IMR-90 (cell line): Measurements from ENCODE around the gene SLC25A24.

Experiments used
- FOS ChIP-seq: fragments of 150-350 bp; IDR thresholded peaks from 2 replicates; pipeline ENCODE4 v1.6.1; 2016; ENCODE audit warnings: low read depth, low read length
- POLR2A ChIP-seq: IDR thresholded peaks from 2 replicates; pipeline ENCODE4 v1.6.1; 2012; ENCODE audit warnings: mild to moderate bottlenecking, low read depth, low read length
- SMC3 ChIP-seq: fragments of 150-350 bp; IDR thresholded peaks from 2 replicates; pipeline ENCODE4 v1.6.1; 2016; ENCODE audit warnings: low read depth, mild to moderate bottlenecking, antibody characterized with exemption, low read length, moderate library complexity
- TF ChIP-seq, protein P1 (sequence below): conservative IDR thresholded peaks from 2 replicates; pipeline ENCODE4 v1.5.1; 2012; ENCODE audit warnings: mild to moderate bottlenecking, low read depth, low read length, improper control_type of control experiment
- TF ChIP-seq, protein P2 (sequence below): fragments of 150-350 bp; IDR thresholded peaks from 2 replicates; pipeline ENCODE4 v1.6.1; 2016; ENCODE audit warnings: low read depth, mild to moderate bottlenecking, low read length, moderate library complexity, borderline replicate concordance

DNA sequence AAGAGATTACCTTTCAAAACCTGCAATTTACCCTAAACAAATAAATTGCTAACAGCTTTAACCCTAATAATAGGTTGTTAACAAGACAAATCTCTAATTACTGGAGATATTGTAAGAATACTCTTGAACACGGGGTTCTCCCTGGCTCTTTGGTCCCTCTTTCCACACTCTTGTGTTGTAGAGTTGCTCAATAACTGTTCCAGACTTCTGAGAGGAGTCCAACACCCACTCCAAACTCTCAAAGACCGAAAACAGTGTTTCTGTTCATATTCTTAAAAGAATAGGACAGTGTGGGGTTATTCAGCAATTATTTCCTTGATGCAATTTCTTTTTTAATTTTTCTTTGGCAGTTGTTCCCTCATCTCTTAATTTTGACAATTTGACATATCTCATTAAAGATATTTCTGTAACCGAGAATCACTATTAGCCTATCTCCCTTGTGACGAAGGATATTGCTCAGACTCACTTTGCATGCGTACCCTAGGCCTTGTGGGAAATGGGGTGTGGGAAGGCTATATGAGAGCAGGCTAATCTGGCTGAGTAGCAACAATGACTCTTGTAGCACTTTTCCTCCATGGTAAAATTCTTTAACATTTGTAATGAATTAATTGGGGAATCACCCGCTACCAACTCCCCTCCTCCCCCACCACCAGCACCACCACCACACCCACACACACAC is 90.7 kb downstream of the SLC25A24 start:
- TF ChIP-seq, protein P1, sequence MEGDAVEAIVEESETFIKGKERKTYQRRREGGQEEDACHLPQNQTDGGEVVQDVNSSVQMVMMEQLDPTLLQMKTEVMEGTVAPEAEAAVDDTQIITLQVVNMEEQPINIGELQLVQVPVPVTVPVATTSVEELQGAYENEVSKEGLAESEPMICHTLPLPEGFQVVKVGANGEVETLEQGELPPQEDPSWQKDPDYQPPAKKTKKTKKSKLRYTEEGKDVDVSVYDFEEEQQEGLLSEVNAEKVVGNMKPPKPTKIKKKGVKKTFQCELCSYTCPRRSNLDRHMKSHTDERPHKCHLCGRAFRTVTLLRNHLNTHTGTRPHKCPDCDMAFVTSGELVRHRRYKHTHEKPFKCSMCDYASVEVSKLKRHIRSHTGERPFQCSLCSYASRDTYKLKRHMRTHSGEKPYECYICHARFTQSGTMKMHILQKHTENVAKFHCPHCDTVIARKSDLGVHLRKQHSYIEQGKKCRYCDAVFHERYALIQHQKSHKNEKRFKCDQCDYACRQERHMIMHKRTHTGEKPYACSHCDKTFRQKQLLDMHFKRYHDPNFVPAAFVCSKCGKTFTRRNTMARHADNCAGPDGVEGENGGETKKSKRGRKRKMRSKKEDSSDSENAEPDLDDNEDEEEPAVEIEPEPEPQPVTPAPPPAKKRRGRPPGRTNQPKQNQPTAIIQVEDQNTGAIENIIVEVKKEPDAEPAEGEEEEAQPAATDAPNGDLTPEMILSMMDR: no peak
- TF ChIP-seq, protein P2, sequence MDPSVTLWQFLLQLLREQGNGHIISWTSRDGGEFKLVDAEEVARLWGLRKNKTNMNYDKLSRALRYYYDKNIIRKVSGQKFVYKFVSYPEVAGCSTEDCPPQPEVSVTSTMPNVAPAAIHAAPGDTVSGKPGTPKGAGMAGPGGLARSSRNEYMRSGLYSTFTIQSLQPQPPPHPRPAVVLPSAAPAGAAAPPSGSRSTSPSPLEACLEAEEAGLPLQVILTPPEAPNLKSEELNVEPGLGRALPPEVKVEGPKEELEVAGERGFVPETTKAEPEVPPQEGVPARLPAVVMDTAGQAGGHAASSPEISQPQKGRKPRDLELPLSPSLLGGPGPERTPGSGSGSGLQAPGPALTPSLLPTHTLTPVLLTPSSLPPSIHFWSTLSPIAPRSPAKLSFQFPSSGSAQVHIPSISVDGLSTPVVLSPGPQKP: no peak
- no peak for TF ChIP-seq SMC3
- no peak for TF ChIP-seq POLR2A
- no peak for TF ChIP-seq FOS
